ENCODE measurements around the gene METTL22. TPM values are rescaled to one million over a fixed set of nuclear protein-coding genes. Genes with fewer than 3 reads are reported as not detected.

METTL22 gene, protein sequence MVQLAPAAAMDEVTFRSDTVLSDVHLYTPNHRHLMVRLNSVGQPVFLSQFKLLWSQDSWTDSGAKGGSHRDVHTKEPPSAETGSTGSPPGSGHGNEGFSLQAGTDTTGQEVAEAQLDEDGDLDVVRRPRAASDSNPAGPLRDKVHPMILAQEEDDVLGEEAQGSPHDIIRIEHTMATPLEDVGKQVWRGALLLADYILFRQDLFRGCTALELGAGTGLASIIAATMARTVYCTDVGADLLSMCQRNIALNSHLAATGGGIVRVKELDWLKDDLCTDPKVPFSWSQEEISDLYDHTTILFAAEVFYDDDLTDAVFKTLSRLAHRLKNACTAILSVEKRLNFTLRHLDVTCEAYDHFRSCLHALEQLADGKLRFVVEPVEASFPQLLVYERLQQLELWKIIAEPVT
- total RNA-seq, result 10 to 100 TPM; 28.9 to 59.4 (median 48.9) TPM
- 10 to 100 TPM; 16.6 to 20.9 TPM for polyA plus RNA-seq
- 22.5 reads per million, percentile 53 among the genes with 10 or more reads in this experiment for total RNA-seq

DNA sequence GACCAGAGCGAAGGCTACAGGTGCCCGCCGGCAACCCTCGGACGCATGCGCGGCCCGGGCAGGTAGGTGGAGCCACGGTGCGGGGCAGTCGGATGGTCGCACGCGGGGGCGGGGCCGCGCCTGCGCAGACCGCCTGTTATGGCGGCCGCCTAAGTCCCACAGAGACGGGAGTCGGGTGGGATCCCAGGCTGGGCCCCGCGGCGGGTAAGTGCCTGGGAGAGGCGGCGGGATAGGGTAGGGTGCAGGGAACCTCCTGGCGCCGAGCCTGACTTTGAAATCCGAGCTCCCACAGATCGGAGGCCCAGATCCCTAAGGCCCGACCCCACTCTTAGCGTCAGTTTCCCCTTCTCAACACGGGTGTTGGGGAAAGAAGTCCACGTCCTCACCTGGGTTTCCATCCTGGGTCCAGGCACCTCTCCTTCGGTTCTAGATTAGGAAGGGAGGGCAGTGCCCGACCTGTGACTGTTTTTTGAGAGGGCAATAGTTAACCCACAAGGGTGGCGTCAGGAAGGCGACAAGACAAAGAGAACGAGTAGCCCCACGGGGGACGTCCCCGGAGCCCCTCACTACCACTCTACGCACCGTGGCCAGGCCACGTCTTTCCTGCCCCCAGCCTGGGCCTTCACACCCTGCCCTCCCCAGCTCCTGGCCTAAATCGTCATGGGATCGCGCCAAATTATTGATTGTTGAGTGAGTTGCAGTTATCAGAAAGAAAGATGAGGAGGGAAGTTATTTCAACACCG is at the start of gene METTL22:
TSS of gene METTL22 (plus strand) at position 127 of the 743 bp plus-strand sequence. CDS start 3,968 bp downstream, outside the sequence.
- H3K4me1 ChIP-seq (ENCODE audit: control insufficient read depth in 2 of 2, insufficient read depth in 2 of 2, low read length in 2 of 2), result peaks cover 7 to 10% of the 10 kb centered on the region in 2 donors
- intact Hi-C loops (cut with micrococcal nuclease), result loop anchor here (1.0 to 5.0 kb wide), 10 partner anchors 23 to 471 kb away; partner anchors contain the start of genes ABAT (in 2 of the 2), HAPSTR1 (in 2 of the 2), PMM2 (in 2 of the 2) and TMEM186 (in 2 of the 2)
- peaks cover 0 to 17% (median 6%) of the 10 kb centered on the region in 5 donors for H3K27me3 Mint-ChIP-seq
- no peaks in the 10 kb centered on the region for H3K27me3 ChIP-seq (ENCODE audit: control insufficient read depth in 2 of 2, insufficient read depth in 2 of 2, low read length in 2 of 2)
- peak within 1 kb of the TSS; percentile 92 for H3K27ac ChIP-seq (ENCODE audit: low read depth, low read length)
- peak; percentile 99 for ATAC-seq
- H3K36me3 Mint-ChIP-seq, result peaks cover 0 to under 1% (median 0%) of the 10 kb centered on the region in 5 donors
- peaks cover 0 to 18% (median 8%) of the 10 kb centered on the region in 3 experiments for H3K36me3 ChIP-seq (ENCODE audit: control insufficient read depth in 2 of 3, insufficient read depth in 3 of 3, low read length in 3 of 3)
- POLR2A ChIA-PET, result interaction anchor here (1.2 to 2.4 kb wide), 3 partner anchors 177 to 472 kb away, joined by 3 to 9 read pairs (median 5); partner anchors contain the start of gene HAPSTR1
- peak within 1 kb of the TSS; percentile 97 for H3K4me3 ChIP-seq (ENCODE audit: low read length)
- CTCF ChIA-PET, result interaction anchor here (0.8 kb wide), 1 partner anchor 22 kb away, joined by 3 read pairs; no protein-coding TSS in a partner anchor
- DNase-seq, result peak; percentile 83 to 98 (median 90)
- H3K4me3 Mint-ChIP-seq, result peak within 1 kb of the TSS; percentile 93 to 100 (median 95)
- no peaks in the 10 kb centered on the region for H3K9me3 Mint-ChIP-seq
- no peaks in the 10 kb centered on the region for H3K9me3 ChIP-seq (ENCODE audit: control insufficient read depth in 2 of 3, low read length in 3 of 3)
- H3K27ac Mint-ChIP-seq, result peak within 1 kb of the TSS; percentile 75 to 93 (median 87)
- H3K4me1 Mint-ChIP-seq, result peaks cover 17 to 40% (median 26%) of the 10 kb centered on the region in 7 donors

DNA sequence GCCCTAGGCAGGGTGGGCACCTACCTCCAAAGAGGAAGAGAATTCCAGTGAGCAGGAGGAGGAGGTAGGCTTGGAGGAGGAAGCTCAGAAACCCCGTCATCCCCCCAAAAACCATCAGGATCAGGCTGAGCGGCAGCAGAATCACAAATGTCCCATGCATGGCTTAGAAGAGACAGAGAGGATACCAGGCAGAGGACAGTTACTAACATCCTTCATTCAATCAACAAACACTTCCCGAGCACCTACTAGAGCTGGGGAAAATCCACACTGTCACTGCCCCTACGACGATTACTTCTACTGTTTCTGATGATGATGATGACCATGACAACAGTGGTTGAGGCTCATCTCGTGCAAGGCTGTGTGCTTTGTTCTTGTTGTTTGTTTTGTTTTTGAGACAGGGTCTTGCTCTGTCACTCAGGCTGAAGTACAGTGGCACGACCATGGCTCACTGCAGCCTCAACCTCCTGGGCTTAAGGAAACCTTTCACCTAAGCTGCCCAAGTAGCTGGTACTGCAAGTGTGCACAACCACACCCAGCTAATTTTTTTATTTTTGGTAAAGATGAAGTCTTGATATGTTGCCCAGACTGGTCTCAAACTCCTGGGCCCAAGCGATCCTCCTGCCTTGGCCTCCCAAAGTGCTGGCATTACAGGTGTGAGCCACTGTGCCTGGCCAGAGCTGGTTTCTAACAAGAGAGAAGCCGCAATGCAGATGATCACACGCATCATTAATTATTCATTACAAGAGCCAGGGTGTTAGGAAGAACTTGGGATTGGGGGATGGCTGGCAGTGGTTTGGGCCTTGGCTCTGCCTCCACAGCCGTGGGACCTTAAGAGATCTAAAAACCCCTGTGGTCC is 49.2 kb upstream of the METTL22 start:
- H3K27me3 Mint-ChIP-seq, result peaks cover 7 to 43% (median 26%) of the 10 kb centered on the region in 5 donors
- H3K27ac Mint-ChIP-seq, result no peak overlapping the region
- no peaks in the 10 kb centered on the region for H3K9me3 Mint-ChIP-seq
- Histone ChIP-seq H3K27ac (ENCODE audit: low read depth, low read length) (no peak overlapping the region), H3K27me3 (ENCODE audit: control insufficient read depth in 2 of 2, insufficient read depth in 2 of 2, low read length in 2 of 2) (no peaks in the 10 kb centered on the region), H3K4me3 (ENCODE audit: low read length) (no peak overlapping the region), H3K4me1 (ENCODE audit: control insufficient read depth in 2 of 2, insufficient read depth in 2 of 2, low read length in 2 of 2) (no peaks in the 10 kb centered on the region), H3K9me3 (ENCODE audit: control insufficient read depth in 2 of 3, low read length in 3 of 3) (no peaks in the 10 kb centered on the region), H3K36me3 (ENCODE audit: control insufficient read depth in 2 of 3, insufficient read depth in 3 of 3, low read length in 3 of 3) (no peaks in the 10 kb centered on the region)
- no peaks in the 10 kb centered on the region for H3K36me3 Mint-ChIP-seq
- no peak overlapping the region for H3K4me3 Mint-ChIP-seq
- DNase-seq (no peak), ATAC-seq (no peak)
- H3K4me1 Mint-ChIP-seq, result peaks cover 0 to 8% (median 5%) of the 10 kb centered on the region in 7 donors
- CTCF ChIA-PET, result interaction anchor here (0.7 to 1.2 kb wide), 3 partner anchors 302 to 477 kb away, joined by 3 read pairs; no protein-coding TSS in a partner anchor
- POLR2A ChIA-PET, result no interaction called here
- intact Hi-C loops (cut with micrococcal nuclease), result no loop called here

DNA sequence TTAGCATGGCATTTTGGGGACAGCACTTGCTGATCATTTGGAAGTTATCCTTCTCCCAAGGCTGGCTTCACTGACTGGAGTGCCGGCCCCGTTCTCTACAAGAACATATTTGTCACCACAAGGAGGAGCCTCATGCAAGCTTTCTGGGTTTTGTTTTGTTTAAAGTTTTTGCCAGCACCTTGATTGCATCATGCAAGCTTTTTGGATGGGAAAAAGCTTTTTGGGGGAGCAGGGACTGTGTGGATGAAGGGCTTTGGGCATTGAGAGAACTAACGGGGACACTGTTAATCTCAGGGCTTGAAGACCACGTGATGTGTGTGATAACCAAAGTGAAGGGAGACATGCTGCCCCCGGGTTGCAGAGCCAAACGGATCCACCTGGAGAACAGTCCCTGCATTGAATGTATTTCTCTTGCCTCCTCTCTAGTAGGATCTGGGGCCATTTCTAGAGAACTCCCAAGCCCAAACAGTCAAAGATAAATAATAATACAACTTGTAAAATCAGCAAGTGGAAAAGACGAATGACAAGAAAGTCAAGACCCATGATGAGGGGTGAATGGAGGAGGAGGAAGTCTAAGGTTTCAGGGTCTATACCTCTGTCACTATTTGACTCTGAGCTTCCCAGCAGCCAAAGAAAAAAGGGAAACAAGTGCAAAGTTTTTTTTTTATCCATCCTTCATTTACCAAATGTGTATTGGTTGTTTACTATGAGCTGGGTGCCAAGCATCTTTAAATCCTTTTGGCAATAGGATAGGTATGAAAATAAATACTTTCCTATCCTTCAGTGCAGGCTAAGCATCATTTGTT is 48.4 kb upstream of the METTL22 start:
- no peaks in the 10 kb centered on the region for H3K36me3 ChIP-seq (ENCODE audit: control insufficient read depth in 2 of 3, insufficient read depth in 3 of 3, low read length in 3 of 3)
- ChIA-PET CTCF (interaction anchor here (0.7 to 1.2 kb wide), 3 partner anchors 301 to 476 kb away, joined by 3 read pairs; no protein-coding TSS in a partner anchor), POLR2A (no interaction called here)
- H3K27ac ChIP-seq (ENCODE audit: low read depth, low read length), result no peak overlapping the region
- ATAC-seq (no peak), DNase-seq (peak in 1 of 9 donors; percentile 12)
- intact Hi-C loops (cut with micrococcal nuclease), result no loop called here
- H3K27me3 ChIP-seq (ENCODE audit: control insufficient read depth in 2 of 2, insufficient read depth in 2 of 2, low read length in 2 of 2), result no peaks in the 10 kb centered on the region
- no peaks in the 10 kb centered on the region for H3K9me3 Mint-ChIP-seq
- peaks cover 0 to 4% (median 0%) of the 10 kb centered on the region in 7 donors for H3K4me1 Mint-ChIP-seq
- H3K9me3 ChIP-seq (ENCODE audit: control insufficient read depth in 2 of 3, low read length in 3 of 3), result no peaks in the 10 kb centered on the region
- H3K36me3 Mint-ChIP-seq, result no peaks in the 10 kb centered on the region
- H3K4me3 ChIP-seq (ENCODE audit: low read length), result no peak overlapping the region
- H3K4me3 Mint-ChIP-seq, result no peak overlapping the region
- H3K27me3 Mint-ChIP-seq, result peaks cover 7 to 49% (median 32%) of the 10 kb centered on the region in 5 donors
- no peaks in the 10 kb centered on the region for H3K4me1 ChIP-seq (ENCODE audit: control insufficient read depth in 2 of 2, insufficient read depth in 2 of 2, low read length in 2 of 2)
- H3K27ac Mint-ChIP-seq, result no peak overlapping the region

DNA sequence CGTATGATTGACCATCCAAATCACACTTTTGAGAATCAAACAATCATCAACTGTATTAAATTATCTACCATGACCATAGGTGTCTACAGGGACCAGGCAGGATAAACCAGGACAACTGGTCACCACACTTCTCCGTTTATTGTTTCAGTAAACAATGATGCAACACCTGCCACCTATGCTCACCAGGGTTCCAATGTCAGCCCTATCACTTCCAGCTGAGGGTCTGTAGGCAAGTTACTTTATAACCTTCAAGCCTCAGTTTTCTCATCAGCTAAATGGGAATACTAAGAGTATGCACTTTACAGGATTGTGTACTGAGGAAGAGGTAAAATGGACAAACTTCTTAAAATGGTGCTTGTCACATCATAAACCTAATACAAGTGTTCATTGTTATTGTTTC is 46.1 kb upstream of the METTL22 start:
- Mint-ChIP-seq H3K9me3 (no peaks in the 10 kb centered on the region), H3K4me1 (peaks cover 0 to 3% (median 0%) of the 10 kb centered on the region in 7 donors), H3K36me3 (no peaks in the 10 kb centered on the region), H3K27me3 (peaks cover 7 to 46% (median 33%) of the 10 kb centered on the region in 5 donors), H3K4me3 (no peak overlapping the region), H3K27ac (no peak overlapping the region)
- CTCF ChIA-PET, result no interaction called here
- DNase-seq (no peak), ATAC-seq (no peak)
- Histone ChIP-seq H3K9me3 (ENCODE audit: control insufficient read depth in 2 of 3, low read length in 3 of 3) (no peaks in the 10 kb centered on the region), H3K36me3 (ENCODE audit: control insufficient read depth in 2 of 3, insufficient read depth in 3 of 3, low read length in 3 of 3) (no peaks in the 10 kb centered on the region), H3K4me3 (ENCODE audit: low read length) (no peak overlapping the region), H3K4me1 (ENCODE audit: control insufficient read depth in 2 of 2, insufficient read depth in 2 of 2, low read length in 2 of 2) (no peaks in the 10 kb centered on the region), H3K27ac (ENCODE audit: low read depth, low read length) (no peak overlapping the region), H3K27me3 (ENCODE audit: control insufficient read depth in 2 of 2, insufficient read depth in 2 of 2, low read length in 2 of 2) (no peaks in the 10 kb centered on the region)
- intact Hi-C loops (cut with micrococcal nuclease), result no loop called here
- POLR2A ChIA-PET, result no interaction called here

DNA sequence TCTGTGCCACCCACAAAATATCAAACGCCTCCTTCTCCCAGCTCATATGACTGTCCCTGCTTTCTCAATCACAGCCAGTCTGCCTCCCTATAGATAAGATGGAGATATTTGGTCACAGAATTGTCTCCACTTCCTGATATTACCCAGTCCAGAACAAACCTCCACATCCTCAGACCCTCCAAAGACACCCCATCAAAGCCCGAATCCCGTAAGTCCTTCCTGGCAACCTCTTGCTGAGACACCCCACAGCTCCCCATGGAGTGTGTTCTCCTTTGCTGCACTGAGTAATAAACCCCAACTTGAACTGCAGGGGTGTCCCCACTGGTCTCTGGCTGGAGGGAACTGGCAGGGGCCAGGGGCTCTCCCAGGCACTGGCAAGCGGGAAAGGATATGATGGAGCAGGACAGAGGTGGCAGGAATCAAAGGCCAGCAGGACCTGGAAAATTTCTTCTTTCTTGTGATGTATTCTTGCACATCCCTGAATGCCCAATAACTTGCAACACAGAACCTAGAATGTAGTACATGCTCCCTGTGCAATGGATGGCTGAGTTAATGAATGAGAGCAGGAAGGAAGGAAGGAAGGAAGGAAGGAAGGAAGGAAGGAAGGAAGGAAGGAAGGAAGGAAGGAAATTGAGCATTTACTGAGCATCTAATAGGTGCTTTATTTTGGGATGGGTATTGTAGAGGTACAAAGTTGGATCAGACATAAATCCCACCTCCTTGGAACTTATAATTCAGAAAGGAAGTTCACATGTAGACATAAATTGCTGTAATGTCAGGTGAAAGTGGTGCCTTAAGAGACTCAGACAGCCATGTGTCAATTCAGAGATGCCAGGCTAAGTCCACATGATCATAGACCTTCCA is 45.1 kb upstream of the METTL22 start:
- no peaks in the 10 kb centered on the region for H3K4me1 ChIP-seq (ENCODE audit: control insufficient read depth in 2 of 2, insufficient read depth in 2 of 2, low read length in 2 of 2)
- POLR2A ChIA-PET, result no interaction called here
- H3K9me3 ChIP-seq (ENCODE audit: control insufficient read depth in 2 of 3, low read length in 3 of 3), result no peaks in the 10 kb centered on the region
- DNase-seq (no peak), ATAC-seq (no peak)
- peaks cover 0 to 3% (median 0%) of the 10 kb centered on the region in 7 donors for H3K4me1 Mint-ChIP-seq
- H3K9me3 Mint-ChIP-seq, result no peaks in the 10 kb centered on the region
- intact Hi-C loops (cut with micrococcal nuclease), result no loop called here
- no peak overlapping the region for H3K27ac ChIP-seq (ENCODE audit: low read depth, low read length)
- H3K36me3 ChIP-seq (ENCODE audit: control insufficient read depth in 2 of 3, insufficient read depth in 3 of 3, low read length in 3 of 3), result no peaks in the 10 kb centered on the region
- H3K27me3 Mint-ChIP-seq, result peaks cover 7 to 36% (median 33%) of the 10 kb centered on the region in 5 donors
- no peaks in the 10 kb centered on the region for H3K36me3 Mint-ChIP-seq
- CTCF ChIA-PET, result no interaction called here
- peak overlapping the region in 1 of 9 donors; percentile 15 for H3K27ac Mint-ChIP-seq
- H3K4me3 Mint-ChIP-seq, result no peak overlapping the region
- no peak overlapping the region for H3K4me3 ChIP-seq (ENCODE audit: low read length)
- H3K27me3 ChIP-seq (ENCODE audit: control insufficient read depth in 2 of 2, insufficient read depth in 2 of 2, low read length in 2 of 2), result no peaks in the 10 kb centered on the region

Data from naive thymus-derived CD4-positive, alpha-beta T cell (primary cell).